Hepatocyte (in vitro differentiated cells): Measurements from ENCODE around the gene MACROD2. TPM values are rescaled to one million over a fixed set of nuclear protein-coding genes. Genes with fewer than 3 reads are reported as not detected.

ENCODE experiments used
- DNase-seq: peaks from one replicate; pipeline ENCODE4 v3.0.0-alpha.2; 2016; ENCODE audit warnings: low spot score
- H2AFZ ChIP-seq: fragments of 200-600 bp; sonication (generic); 2 replicates; pipeline ENCODE4 v1.6.0; 2016; ENCODE audit warnings: antibody characterized with exemption, mild to moderate bottlenecking
- H3K27ac ChIP-seq: fragments of 200-600 bp; sonication (generic); 2 replicates; pipeline ENCODE4 v1.5.1; 2016; ENCODE audit warnings: mild to moderate bottlenecking
- H3K27me3 ChIP-seq: fragments of 200-600 bp; sonication (generic); 2 replicates; pipeline ENCODE4 v1.6.1; 2016
- H3K36me3 ChIP-seq: fragments of 200-600 bp; sonication (generic); replicated peaks from 2 replicates; pipeline ENCODE4 v1.5.1; 2016; ENCODE audit warnings: low read depth; ENCODE audit not compliant: insufficient read depth
- H3K4me1 ChIP-seq: fragments of 200-600 bp; sonication (generic); 2 replicates; pipeline ENCODE4 v1.5.1; 2016; ENCODE audit warnings: mild to moderate bottlenecking, moderate library complexity; ENCODE audit not compliant: insufficient read depth
- H3K4me2 ChIP-seq: fragments of 200-600 bp; sonication (generic); 2 replicates; pipeline ENCODE4 v1.6.0; 2016
- H3K4me3 ChIP-seq: fragments of 200-600 bp; sonication (generic); 2 replicates; pipeline ENCODE4 v1.5.1; 2016; ENCODE audit warnings: mild to moderate bottlenecking
- H3K79me2 ChIP-seq: fragments of 200-600 bp; sonication (generic); 2 replicates; pipeline ENCODE4 v1.6.0; 2017; ENCODE audit warnings: mild to moderate bottlenecking
- H3K9me2 ChIP-seq: fragments of 200-600 bp; sonication (generic); replicated peaks from 2 replicates; pipeline ENCODE4 v1.6.0; 2017; ENCODE audit warnings: mild to moderate bottlenecking; ENCODE audit not compliant: insufficient read depth
- H3K9me3 ChIP-seq: fragments of 200-600 bp; sonication (generic); 2 replicates; pipeline ENCODE4 v1.5.1; 2016; ENCODE audit warnings: low read depth, mild to moderate bottlenecking
- H4K20me1 ChIP-seq: fragments of 200-600 bp; sonication (generic); 2 replicates; pipeline ENCODE4 v1.6.0; 2016; ENCODE audit warnings: mild to moderate bottlenecking; ENCODE audit not compliant: insufficient read depth, poor library complexity, severe bottlenecking
- EZH2 ChIP-seq: fragments of 200-600 bp; sonication (generic); IDR thresholded peaks from 2 replicates; pipeline ENCODE4 v1.6.1; 2016; ENCODE audit warnings: antibody characterized with exemption, mild to moderate bottlenecking, borderline replicate concordance
- EZH2phosphoT487 ChIP-seq: fragments of 200-600 bp; sonication (generic); IDR thresholded peaks from one replicate; pipeline ENCODE4 v1.6.1; 2018; ENCODE audit warnings: antibody characterized with exemption, mild to moderate bottlenecking, low read depth, moderate library complexity; ENCODE audit not compliant: unreplicated experiment, severe bottlenecking
- WGBS: methylation state at CpG from one replicate; pipeline ENCODE4 v1.1.6; 2016; ENCODE audit warnings: low lambda C conversion rate; ENCODE audit errors: missing lambda C conversion rate; 5-methylcytosine and 5-hydroxymethylcytosine counted together
- polyA plus RNA-seq: library from polyadenylated mRNA; unstranded; fragments of >200 nt; fragmentation: Nextera tagmentation; extraction: Ambion mirVana; gene quantifications from 2 replicates; pipeline ENCODE4 v1.2.1, GENCODE V29; 2016
- total RNA-seq: library from RNA; depleted of rRNA; stranded (reverse); fragments of >200 nt; gene quantifications from 2 replicates; pipeline ENCODE4 v1.2.3, GENCODE V29; 2014
- TF ChIP-seq, protein P1 (sequence below): fragments of 200-600 bp; sonication (generic); IDR thresholded peaks from 2 replicates; pipeline ENCODE4 v1.5.1; 2016; ENCODE audit warnings: antibody characterized with exemption, mild to moderate bottlenecking; ENCODE audit not compliant: poor library complexity

Gene MACROD2
- total and polyA plus RNA-seq, 2 experiments from 2014 or later = 2.4 to 3.1 TPM

DNA sequence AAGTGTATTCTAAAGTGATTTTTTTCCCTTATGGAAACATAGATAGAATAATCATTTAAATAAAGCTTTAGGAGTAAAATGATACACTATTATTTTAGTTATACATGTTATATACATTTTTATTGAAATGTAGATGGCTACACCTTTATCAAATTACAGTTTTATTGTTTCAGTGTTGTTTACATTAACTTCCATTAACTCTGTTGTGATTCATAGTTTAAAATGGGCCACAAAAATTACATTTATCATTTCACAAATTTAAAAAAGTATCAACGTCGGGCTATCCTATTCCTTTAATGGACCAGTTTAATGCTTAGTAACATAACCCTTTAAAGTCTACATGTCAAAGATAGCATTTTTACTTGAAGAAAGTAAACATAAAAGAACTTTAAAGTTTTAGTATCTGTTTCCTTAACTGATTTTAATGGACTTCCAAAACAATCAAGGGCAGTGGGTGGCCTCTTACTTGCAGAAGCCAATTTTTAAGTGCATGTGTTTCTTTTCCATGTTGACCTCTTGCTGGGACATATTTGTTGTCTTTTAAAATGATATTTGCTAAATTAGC is 389.9 kb downstream of the MACROD2 start:
- no peak for DNase-seq
- Histone ChIP-seq H4K20me1 (no peaks in the 10 kb centered on the region), H3K36me3 (no peaks in the 10 kb centered on the region), H3K4me2 (no peak overlapping the region), H3K4me1 (no peaks in the 10 kb centered on the region), H3K9me3 (no peaks in the 10 kb centered on the region), H3K4me3 (no peak overlapping the region), H2AFZ (no peak overlapping the region), H3K27ac (no peak overlapping the region), H3K27me3 (no peaks in the 10 kb centered on the region), H3K9me2 (no peaks in the 10 kb centered on the region), H3K79me2 (no peaks in the 10 kb centered on the region)
- 43% methylated on average over 2 of the region's 2 CpGs for WGBS
- TF ChIP-seq EZH2phosphoT487 (no peak), EZH2 (no peak)
- TF ChIP-seq, protein P1, sequence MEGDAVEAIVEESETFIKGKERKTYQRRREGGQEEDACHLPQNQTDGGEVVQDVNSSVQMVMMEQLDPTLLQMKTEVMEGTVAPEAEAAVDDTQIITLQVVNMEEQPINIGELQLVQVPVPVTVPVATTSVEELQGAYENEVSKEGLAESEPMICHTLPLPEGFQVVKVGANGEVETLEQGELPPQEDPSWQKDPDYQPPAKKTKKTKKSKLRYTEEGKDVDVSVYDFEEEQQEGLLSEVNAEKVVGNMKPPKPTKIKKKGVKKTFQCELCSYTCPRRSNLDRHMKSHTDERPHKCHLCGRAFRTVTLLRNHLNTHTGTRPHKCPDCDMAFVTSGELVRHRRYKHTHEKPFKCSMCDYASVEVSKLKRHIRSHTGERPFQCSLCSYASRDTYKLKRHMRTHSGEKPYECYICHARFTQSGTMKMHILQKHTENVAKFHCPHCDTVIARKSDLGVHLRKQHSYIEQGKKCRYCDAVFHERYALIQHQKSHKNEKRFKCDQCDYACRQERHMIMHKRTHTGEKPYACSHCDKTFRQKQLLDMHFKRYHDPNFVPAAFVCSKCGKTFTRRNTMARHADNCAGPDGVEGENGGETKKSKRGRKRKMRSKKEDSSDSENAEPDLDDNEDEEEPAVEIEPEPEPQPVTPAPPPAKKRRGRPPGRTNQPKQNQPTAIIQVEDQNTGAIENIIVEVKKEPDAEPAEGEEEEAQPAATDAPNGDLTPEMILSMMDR = no peak

DNA sequence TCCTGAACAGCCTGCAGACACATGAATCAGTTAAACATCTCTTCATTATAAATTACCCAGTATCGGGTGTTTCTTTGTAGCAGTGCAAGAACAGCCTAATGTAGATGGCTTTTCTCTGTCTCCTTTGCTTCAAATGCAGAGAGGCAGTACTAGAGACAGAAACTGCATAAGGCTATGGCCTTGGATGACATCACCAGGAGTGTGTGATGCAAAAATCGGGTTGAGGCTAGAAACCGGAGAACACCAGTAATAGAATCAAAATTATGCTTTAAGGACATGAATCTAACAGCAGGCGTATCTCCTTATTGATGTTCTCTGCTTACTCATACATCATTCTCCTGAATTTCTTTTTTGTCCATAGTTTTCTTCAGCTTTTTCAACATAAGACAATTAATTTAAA is 391.4 kb downstream of the MACROD2 start:
- no peak for TF ChIP-seq EZH2
- no peak for TF ChIP-seq EZH2phosphoT487
- TF ChIP-seq, protein P1 = no peak
- Histone ChIP-seq H3K79me2 (no peaks in the 10 kb centered on the region), H3K9me3 (no peaks in the 10 kb centered on the region), H2AFZ (no peak overlapping the region), H4K20me1 (no peaks in the 10 kb centered on the region), H3K9me2 (no peaks in the 10 kb centered on the region), H3K4me3 (no peak overlapping the region), H3K36me3 (no peaks in the 10 kb centered on the region), H3K27me3 (no peaks in the 10 kb centered on the region), H3K27ac (peak overlapping the region; percentile 36), H3K4me2 (no peak overlapping the region), H3K4me1 (no peaks in the 10 kb centered on the region)
- no peak for DNase-seq
- WGBS = 92% methylated on average over 4 of the region's 4 CpGs

DNA sequence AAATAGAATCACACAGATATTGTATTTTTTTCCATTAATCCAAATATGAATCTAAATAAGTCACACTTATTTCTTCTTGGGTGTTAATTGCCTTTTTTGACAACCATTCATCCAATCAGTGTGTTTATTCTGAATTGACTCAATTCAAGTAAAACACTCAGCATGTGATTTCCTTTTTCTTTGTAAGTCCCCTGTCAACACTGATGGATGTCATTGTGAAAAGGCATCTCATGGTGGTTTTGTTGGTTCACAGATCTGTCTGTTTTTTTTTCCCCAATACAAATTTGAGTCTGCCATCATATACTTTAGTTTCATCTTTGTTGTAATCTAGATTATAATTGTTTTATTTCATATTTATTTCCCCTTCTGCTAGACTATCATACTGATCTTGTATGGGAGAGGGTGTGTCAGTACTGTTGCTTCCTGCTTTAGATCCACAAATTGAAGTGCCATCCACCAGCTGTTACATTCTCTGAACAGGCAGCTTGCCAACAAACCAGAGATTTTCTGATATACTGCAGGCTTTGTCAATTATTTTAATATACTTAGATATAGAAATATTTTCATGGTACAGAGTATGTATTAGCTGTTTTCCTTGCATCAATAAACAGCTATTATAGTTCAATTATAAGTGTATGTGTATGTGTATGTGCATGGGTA is 406.3 kb downstream of the MACROD2 start:
- Histone ChIP-seq H3K9me3 (no peaks in the 10 kb centered on the region), H2AFZ (no peak overlapping the region), H3K4me3 (no peak overlapping the region), H3K27me3 (no peaks in the 10 kb centered on the region), H3K4me1 (peaks cover 5% of the 10 kb centered on the region), H3K79me2 (no peaks in the 10 kb centered on the region), H3K9me2 (no peaks in the 10 kb centered on the region), H3K36me3 (no peaks in the 10 kb centered on the region), H3K4me2 (no peak overlapping the region), H3K27ac (no peak overlapping the region), H4K20me1 (no peaks in the 10 kb centered on the region)
- TF ChIP-seq EZH2 = no peak
- TF ChIP-seq EZH2phosphoT487 = no peak
- TF ChIP-seq, protein P1 = no peak
- DNase-seq = no peak
